CD4-positive, alpha-beta T cell treated with Interferon gamma for 1 hour (primary cell): ENCODE data around the gene LGALS8.

Experiments used
- DNase-seq: peaks from one replicate; pipeline ENCODE4 v3.0.0-alpha.2; 2020

Gene LGALS8

DNA sequence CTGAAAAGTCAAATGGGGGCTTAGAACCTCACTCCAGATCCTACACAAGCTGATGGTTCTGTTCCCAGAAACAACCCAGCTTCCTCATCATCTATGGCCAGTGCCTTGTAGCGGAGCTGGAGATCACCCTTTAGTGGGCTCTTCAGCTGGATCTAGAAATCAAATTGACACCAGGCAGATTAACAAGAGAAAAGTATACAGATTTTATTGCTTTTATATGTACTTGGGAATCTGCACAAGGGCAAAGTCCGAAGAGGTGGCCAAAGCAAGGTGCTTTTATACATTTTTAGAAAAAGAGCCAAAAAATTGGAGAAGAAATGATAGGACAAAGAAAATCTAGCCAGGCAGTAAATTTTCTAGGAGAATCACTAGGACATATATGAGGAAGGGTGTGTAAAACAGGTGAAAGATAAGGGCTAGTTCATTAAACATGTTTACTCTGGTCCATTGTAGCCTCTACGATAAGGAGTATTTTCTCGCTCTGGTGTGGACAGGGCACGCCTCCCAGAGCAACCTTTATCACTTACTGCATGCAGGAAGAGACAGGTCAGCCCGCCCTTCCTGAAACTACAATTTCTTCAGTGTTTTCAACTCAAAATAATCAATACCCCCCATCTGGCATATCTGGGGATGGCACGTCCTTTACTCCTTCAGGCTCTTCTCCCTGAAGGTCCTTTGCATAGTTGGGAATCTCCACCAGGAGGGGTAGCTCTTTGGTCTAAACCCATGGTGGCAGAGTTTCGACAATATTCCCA is 14.0 kb upstream of the LGALS8 start:
- DNase-seq = no peak

DNA sequence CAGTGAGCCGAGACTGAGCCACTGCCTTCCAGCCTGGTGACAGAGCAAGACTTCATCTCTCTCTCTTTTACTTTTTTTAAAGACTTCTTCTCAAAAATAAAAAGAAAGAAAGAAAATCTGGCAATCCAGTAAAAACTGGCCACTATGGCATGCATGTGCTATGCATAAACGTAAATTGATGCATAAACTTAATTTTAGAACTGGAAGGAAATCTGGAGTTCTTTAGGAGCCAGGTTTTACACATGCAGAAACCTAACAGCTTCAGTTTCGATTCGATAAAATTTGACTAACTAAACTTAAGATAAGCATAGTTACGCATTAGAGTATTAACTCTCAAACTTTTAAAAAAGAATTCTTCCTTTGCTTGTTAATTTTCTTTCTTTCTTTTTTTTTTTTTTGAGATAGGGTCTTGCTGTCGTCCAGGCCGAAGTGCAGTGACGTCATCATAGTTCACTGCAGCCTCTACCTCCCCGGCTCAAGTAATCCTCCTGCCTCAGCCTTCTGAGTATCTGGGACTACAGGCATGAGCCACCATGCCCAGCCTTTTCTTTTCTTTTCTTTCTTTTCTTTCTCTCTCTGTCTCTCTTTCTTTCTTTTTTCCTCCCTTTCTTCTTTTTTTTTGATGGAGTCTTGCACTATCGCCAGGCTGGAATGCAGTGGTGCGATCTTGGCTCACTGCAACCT is 11.9 kb upstream of the LGALS8 start:
- no peak for DNase-seq

DNA sequence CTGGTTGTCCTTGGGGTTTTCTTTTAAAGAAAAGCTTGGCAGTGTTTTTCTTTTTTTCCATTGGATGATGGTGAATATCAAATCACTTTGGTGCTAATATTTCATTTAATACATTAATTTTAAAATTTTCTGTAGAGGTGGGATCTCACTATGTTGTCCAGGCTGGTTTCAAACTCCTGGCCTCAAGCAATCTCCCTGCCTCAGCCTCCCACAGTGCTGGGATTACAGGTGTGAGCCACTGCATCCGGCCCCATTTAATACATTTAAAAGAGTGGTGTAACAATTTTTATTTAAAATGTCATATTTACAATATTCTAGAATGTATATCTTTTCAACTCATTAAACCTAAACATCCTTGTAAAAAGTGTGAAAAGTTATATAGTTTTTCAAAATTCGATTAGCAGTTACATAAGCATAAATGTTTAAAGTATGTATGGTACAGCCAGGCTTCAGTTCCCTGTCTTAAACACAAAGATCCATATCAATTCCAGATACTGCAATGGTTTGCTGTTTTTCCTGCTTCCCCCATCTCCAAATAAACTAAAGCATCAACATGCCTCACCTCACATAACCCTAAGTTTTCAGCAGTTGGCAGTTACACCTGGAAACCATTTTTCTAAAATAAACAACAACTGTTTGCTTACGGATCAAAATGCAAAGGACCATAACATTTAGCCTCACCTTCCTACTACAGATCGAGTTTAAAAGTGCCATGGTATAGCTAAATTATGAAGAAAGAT is 8.9 kb upstream of the LGALS8 start:
- DNase-seq = no peak

DNA sequence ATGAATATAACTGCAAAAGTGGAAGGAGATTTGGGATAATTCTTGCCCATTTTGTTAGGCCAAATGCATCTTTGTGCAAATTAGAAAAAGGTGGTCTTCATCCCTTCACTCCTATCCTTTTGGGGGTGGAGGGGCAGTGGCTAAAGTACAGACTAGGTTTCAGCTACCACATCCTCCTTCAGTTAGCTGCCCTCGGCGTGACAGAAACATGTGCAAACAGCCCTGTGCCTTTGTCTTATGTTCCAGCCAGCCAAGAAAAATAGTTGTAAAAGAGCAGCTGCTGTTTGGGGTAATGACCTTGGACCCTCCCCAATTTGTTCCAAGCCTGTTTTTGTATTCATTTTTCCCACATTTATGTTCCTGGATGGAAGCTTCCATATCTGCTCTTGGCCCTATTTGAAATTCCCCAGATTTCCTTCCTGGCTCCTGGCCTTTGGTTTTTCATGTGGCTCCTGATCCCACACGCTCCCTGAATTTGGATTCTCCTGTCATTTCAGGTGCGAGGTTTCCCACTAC is 8.3 kb upstream of the LGALS8 start:
- DNase-seq = no peak

DNA sequence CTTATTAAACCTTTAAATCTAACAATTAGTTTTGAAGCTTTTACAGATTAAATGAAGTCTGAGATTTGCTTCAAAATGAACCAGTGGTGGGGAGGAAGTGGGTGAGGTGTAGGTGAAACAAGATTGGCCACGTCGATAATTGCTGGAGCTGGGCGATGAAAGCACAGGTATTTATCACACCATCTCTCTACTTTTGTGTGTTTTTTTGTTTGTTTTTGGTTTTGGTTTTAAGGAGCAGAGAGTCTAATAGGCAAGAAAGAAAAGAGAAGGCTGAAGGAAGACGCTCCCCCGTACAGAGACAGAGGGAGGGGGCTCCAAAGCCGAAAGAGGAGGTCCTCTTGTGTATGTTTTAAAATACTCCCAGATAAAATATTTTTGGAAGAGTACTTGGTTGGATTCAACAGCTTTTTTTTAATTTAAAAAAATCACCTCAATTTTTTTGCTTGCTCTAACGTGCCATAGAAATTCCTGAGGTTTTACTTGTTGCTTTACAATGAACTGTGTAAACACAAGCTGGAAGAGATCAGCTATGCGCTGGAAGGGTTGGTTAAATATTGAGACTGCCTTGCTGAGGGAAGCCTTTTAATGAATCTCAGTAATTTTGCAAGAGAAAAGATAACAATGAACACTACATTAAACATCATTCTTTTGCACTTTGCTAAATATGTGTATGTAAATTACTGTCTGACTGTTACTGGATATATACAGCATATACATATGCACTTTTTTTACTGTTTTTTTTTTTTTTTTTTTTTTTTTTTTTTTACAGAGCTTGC is 6.7 kb upstream of the LGALS8 start:
- no peak for DNase-seq

DNA sequence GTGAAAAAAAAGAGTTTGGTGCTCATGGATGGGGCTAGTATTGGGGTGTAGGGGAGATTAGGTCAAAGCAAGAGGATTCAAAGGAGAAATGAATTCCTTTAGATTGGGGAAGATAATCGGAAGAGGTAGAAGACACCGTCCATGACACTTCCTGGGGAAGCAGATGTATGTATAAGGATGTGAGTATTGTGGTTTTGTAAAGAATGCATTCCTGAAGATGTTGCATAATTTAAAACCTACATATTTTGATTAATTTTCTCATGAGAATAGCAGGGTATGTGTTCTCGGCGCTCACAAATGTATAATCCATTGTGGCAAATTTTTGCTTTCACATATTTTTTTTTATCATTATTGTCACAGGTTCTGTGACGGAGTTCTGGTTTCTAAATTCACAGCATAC is 5.5 kb upstream of the LGALS8 start:
- no peak for DNase-seq

DNA sequence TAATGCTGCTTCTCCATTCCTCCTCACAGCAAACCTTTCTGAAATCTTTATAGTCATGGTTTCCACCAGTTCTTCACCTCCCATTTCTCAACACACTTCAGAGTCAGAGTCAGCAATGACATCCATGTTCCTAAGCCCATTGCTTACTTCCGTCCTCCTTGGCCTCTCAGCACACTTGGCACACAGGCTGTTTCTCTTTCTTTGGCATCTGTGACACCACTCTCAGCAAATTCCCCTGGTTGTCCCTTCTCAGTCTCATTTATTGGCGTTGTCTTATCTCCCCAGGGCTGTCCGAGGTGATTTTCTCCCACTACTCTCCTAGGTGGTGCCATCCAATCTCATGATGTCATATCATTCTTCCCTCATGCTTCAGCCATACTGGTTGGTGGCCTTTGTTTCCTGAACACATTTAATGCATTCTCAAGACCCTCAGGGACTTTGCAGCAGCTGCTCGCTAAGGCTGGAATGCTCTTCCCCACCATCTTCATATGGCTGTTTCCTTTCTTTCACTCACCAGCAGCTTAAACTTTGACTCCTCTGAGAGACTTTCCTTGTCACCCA is 3.3 kb upstream of the LGALS8 start:
- DNase-seq = no peak

DNA sequence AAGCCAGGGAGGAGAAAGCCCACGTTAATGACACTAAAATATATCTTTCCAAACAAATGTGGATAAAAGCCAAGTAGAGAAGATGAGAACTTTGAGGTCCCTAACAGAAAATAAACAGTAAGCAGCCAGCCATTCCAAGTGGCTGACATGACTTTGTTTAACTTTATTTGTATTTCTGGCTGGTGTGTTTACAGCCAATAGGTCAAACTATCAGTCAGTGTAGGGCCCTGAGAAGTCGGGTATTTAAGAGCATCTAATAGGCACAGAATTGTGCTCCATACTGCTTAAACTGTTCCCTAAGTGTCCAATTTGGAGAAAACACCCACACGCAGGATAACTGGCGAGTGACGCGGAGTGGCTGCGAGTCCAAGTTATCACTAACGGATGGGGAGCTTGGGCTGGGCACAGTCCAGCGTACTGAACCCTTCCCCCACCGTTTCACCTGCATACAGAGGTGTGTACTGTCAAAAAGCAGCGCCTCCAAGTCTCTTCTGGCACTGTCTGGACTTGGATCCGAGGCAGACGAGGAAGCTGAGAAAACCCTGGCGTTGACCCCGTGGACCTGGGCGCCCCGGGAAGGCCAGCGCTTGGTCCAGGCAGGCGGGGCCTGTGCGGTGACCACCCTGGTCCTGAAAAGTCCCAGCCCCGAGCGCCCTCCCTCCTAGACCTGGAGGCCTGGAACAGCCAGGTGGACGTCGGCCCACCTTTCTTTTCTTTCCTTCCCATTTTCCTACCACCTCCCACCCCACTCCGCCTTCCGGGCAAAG is 662 bp upstream of the LGALS8 start:
- DNase-seq = no peak

DNA sequence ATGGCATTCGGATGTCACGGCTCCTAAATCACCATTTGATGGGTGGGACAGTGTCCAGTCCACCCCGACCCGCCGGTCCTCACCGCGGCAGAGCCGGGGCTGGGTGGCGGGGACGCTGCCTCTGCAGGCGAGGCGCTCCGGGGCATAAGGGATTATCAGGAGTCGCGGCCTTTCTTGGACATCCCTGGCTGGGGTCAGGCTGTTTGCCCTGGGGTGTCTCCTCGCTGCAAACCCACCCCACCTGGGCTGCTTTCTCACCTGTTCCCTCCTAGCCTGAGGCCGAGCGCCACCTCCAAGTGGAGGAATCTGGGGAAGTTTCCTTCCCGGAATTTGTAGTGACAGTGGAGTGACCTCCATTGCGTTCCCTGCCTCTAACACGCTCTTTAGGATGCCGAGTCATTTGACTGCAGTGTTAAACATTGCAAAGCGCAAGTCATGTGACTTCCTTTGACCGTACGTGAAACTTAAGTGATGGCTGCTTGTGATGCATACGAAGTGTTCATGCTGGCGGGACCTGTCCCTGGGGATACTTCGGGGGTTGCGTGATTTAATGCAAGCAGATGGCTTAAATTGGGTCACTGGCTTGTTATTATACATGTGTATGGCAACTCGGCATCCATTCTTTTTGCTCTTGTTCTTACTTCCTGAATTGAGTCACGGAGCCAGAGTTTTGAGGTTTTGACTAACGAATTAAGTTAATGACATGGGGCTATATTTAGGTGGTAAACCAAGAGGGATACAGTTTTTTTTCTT is 536 bp downstream of the LGALS8 start:
- DNase-seq = peak; percentile 71

DNA sequence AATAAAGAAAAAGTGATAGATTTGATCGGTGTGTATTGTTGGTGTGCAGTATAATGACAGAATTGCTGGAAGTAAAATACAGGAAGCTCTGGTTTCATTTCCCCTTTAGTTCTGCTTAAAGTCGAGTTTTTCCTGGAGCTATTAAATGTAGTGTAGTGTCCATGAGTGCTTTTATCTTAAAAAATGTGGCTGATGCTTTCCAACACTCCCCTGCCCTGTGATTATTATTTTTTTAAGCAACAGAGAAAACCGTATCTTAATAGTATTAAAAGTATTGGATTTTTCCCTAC is 1.1 kb downstream of the LGALS8 start:
- no peak for DNase-seq

DNA sequence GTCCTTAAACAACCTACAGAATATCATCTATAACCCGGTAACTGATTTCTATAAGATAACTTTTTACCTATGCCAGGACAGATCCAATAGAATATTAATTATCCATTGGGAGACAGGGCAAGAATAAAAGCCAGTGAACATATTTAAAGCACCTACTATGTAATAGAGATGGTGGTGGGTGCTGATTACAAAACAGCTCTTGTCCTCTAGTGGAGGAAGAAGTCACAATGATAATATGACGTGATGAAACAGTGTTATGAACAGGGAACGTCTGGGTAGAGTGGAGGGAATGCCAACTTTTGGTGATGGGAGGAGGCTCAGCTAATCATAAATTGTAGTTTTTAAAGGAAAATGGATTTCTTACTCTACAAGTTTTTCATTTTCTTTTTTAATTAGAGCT is 2.3 kb downstream of the LGALS8 start:
- DNase-seq = no peak

DNA sequence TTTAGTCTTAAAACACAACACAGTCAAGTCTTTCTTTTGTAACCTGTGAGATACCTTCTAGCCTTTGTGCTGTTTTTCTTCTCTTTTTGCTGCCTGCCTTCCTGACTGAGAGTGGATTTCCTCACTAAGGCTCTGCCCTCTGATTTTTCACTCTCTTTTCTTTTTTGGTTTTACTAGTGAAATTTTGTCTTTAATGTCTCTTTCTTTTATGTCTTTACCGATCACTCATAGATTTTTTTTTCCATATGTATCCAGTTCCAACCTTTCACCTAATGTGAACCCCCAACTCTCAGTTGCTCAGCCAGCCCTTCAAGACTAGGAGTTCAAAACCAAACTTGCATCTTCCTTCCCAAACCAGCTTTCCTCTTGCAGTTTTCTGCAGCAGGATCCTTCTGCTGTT is 6.5 kb downstream of the LGALS8 start:
- DNase-seq = no peak

DNA sequence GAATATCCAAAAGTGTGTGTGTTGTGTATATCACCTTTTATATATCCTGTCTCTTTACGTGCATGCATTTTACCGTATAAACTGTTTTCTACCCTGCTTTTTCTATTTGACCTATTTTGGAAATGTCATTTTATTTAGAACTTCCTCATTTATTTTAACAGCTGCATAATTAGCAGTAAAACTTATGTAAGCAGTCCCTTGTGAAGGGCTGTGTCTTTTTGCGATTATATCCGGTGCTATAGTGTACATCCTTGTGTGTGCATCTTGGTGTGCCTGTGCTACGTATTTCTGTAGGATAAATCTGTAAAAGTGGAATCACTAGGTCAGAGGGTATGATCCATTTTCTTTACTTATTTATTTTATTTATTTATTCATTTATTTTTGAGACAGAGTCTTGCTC is 7.2 kb downstream of the LGALS8 start:
- DNase-seq = no peak

DNA sequence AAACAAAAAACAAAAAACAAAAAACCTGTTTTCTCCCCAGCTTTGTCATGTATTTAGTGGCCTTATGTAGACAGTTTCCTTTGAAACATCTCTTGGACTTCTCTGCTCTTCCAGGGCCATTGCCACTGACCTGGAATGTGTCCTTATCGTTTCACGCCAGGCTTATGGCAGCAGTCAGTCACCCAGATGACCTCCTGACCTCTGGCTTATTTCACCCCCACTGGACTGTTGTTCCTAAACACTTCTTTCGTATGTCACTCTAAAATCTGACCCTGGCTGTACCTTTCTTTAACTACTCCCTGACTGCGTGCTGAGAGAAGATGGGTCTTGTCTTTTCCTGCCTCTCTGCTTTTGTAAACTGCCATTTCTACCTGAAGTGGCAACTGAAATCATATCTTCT is 9.1 kb downstream of the LGALS8 start:
- DNase-seq = no peak

DNA sequence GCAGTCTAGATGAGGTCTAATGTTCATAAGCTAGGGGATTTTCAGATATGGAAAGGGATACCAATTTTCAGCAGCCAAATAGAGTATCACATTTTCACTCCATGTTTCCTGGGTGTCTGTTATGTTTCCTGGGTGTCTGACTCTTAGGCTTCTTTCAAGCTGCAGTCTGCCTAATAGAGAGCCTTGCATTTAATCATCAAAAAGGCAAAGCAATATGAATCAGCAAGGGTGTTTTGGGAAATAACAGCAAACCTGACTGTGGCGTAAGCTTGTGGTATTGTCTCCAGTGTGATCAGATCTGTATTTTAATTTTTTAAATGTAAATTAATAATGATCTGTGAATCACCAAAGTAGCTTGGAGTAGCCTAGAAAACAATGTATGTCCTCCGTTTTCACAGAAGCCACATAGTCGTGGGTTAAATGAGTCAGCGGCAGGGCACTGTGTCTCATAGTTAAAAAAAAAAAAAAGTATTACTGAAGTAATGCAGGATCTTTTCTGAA is 10.4 kb downstream of the LGALS8 start:
- no peak for DNase-seq

DNA sequence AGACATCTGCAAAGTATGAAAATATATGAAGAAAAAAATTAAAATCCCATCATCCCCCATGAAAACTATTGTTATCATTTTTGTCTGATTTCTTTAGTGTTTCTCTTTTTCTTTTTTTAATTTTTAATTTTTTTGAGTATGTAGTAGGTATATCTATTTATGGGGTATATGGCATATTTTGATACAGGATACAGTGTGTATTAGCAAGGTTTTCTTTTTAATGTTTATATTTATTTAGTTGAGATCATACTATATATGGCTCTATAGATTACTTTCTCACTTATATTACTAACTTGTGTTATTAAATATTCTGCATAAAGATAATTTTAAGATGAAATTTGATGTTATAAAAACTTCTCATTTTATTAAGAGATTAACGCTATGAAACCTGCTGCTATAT is 11.4 kb downstream of the LGALS8 start:
- no peak for DNase-seq

DNA sequence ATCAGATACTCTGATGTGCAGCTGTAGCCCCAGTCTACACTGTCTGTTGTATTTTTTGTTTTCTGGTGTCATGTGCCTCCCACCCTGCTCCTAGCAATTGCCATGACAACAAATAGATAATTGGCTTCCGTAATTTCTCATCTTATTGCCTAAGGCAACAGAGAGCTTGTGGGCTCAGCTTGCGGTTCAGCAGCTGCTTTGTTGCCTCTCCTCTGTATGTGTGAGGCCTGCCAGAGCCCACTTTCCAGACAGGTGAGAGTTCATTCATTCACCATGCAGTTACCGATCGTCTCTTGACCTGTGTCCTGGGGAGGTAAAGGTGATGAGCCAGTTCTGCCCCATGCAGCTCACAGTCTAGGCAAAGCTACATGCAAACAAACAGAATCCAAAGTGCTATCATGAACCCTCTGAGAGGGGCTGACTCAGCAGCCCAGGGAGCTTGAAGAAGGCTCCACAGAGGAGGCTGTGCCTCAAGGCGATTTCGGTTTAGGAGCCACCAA is 11.9 kb downstream of the LGALS8 start:
- no peak for DNase-seq

DNA sequence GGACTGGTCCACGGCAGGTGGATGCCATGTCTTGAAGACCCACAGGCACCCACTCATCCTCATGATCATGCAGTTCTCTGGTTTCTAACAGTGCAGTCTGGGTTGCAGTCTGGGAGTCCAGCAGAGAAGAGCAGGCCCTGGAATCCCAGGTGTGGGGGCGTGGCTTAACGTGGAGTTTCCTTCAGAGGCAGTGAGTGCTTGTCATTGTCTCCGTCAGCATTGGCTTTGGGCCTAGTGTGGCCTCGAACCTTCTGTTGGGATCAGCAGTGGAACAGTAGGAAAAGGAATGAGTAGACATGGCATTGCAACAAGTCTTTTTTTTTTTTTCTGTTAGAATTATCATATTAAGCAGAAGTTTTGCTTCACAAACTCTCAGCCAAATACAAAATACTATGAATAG is 12.8 kb downstream of the LGALS8 start:
- no peak for DNase-seq

DNA sequence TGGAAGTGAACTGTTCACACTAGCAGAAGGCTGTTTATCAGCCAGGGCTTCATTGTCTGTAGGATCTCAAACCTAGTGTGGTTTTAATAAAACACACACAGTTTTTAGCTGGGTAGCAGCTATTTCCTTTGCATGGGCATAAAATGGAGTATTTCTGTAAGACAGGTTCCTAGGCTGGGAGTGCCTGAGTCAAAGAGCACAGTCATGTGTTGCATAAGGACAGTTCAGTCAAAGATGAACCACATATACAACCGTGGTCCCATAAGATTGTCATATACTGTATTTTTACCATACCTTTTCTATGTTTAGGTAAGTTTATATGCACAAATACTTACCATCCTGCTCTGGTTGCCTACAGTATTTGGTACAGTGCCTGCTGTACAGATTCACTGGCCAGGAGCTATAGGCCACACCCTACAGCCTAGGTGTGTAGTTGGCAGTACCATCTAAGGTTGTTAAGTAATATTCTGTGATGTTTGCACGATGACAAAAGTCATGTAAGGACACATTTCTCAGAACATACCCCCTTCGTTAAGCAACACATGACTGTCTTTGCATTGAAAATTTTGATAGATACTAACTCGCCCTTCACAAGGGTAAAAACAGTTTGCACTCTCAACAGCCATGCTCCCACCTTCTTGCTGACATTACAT is 17.2 kb downstream of the LGALS8 start:
- no peak for DNase-seq

DNA sequence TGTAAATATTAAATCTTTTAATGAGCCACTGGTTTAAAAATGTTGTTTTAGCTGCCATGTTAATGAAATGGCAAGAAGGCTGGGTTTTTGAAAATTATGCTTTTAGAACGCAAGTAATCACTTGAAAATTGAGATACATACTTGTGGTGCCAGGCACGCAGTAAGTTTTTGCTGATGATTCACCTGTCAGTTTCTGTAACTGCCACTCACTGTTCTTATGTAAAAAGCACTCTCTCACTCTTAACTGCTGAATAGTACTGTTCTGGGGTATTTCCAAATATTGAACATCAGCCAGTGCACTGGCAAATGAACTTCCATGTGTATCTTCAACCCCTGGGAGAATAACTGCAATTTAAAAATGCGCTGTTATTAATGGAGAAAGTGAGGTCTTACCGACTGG is 17.9 kb downstream of the LGALS8 start:
- DNase-seq = no peak
